Keratinocyte (primary cell): ENCODE data around the gene SDF4. TPM values are rescaled to one million over a fixed set of nuclear protein-coding genes. Genes with fewer than 3 reads are reported as not detected.

Experiments
- DNase-seq: peaks from one replicate; pipeline ENCODE4 v3.0.0-alpha.2; 2011; ENCODE audit warnings: low read depth, missing footprints, low spot score
- FAIRE-seq: peaks from 2 replicates; lab custom pipeline; 2011; peaks lifted over from hg19 to GRCh38; lab: Jason Lieb, UNC
- H2AFZ ChIP-seq: 2 replicates; pipeline ENCODE4 v1.6.0; 2012; ENCODE audit warnings: low read length, control low read depth, inconsistent platforms; ENCODE audit not compliant: control insufficient read depth
- H3K27ac ChIP-seq: 2 replicates; pipeline ENCODE4 v1.5.1; 2011; ENCODE audit warnings: low read length; ENCODE audit not compliant: control insufficient read depth, insufficient read depth
- H3K27me3 ChIP-seq: 3 replicates; pipeline ENCODE4 v1.6.0; 2011; ENCODE audit warnings: low read length; ENCODE audit not compliant: control insufficient read depth, insufficient read depth; ENCODE audit errors: extremely low read depth
- H3K36me3 ChIP-seq, 2 experiments: 2 replicates in 1 of 2; 3 replicates in 1 of 2; pipeline ENCODE4 v1.5.1; 2011; ENCODE audit warnings: low read length in 2 of 2, mild to moderate bottlenecking in 1 of 2; ENCODE audit not compliant: control insufficient read depth in 2 of 2, insufficient read depth in 2 of 2; ENCODE audit errors: extremely low read depth in 1 of 2
- H3K4me1 ChIP-seq: 3 replicates; pipeline ENCODE4 v1.5.1; 2011; ENCODE audit warnings: low read length; ENCODE audit not compliant: control insufficient read depth, insufficient read depth; ENCODE audit errors: extremely low read depth
- H3K4me2 ChIP-seq: 3 replicates; pipeline ENCODE4 v1.6.0; 2011; ENCODE audit warnings: low read depth, low read length; ENCODE audit not compliant: control insufficient read depth, insufficient read depth; ENCODE audit errors: extremely low read depth
- H3K4me3 ChIP-seq, 3 experiments: fragments of 200-600 bp in 1 of 3; sonication (generic) in 1 of 3; 2 replicates in 2 of 3; 3 replicates in 1 of 3; pipeline ENCODE4 v1.5.1; 2011 to 2016; ENCODE audit warnings: low read length in 3 of 3, mild to moderate bottlenecking in 3 of 3, control low read depth in 2 of 3, inconsistent platforms in 1 of 3, low read depth in 1 of 3, mixed read lengths in 1 of 3, mixed run types in 1 of 3, moderate library complexity in 1 of 3; ENCODE audit not compliant: control insufficient read depth in 2 of 3, insufficient read depth in 2 of 3; ENCODE audit errors: extremely low read depth in 1 of 3
- H3K79me2 ChIP-seq: 2 replicates; pipeline ENCODE4 v1.6.0; 2012; ENCODE audit warnings: low read length; ENCODE audit not compliant: control insufficient read depth, insufficient read depth
- H3K9ac ChIP-seq: 3 replicates; pipeline ENCODE4 v1.6.0; 2011; ENCODE audit warnings: low read length; ENCODE audit not compliant: control insufficient read depth, insufficient read depth; ENCODE audit errors: extremely low read depth
- H3K9me1 ChIP-seq: 3 replicates; pipeline ENCODE4 v1.6.0; 2011; ENCODE audit warnings: low read length; ENCODE audit not compliant: control insufficient read depth, insufficient read depth; ENCODE audit errors: extremely low read depth
- H3K9me3 ChIP-seq: 2 replicates; pipeline ENCODE4 v1.5.1; 2012; ENCODE audit warnings: low read depth, low read length; ENCODE audit not compliant: control insufficient read depth
- H4K20me1 ChIP-seq: 3 replicates; pipeline ENCODE4 v1.6.0; 2011; ENCODE audit warnings: low read length; ENCODE audit not compliant: control insufficient read depth, insufficient read depth; ENCODE audit errors: extremely low read depth
- EZH2 ChIP-seq: IDR thresholded peaks from one replicate; pipeline ENCODE4 v1.6.1; 2012; ENCODE audit warnings: inconsistent platforms, mild to moderate bottlenecking, low read length, moderate library complexity
- dilution Hi-C: fragments of 300-500 bp; cut with MboI; formaldehyde crosslinking; loops from one replicate; pipeline ENCODE4 v1.7.0; 2020; ENCODE audit warnings: low sequenced_read_pairs; ENCODE audit not compliant: extremely low pct_ligation_motif_present
- polyA plus RNA-seq, 5 experiments: library from polyadenylated mRNA; depleted of rRNA in 3 of 5; stranded (reverse) in 3 of 5; stranded (forward) in 1 of 5; unstranded in 1 of 5; fragments of >200 nt; gene quantifications; 1 replicate in 1 of 5; 2 replicates in 3 of 5; 3 replicates in 1 of 5; pipeline versions ENCODE4 v1.2.1 to v1.2.3, GENCODE V29; 2011 to 2012; ENCODE audit warnings: missing spikeins in 2 of 5, low read depth in 1 of 5, low replicate concordance in 1 of 5
- TF ChIP-seq, protein P1 (sequence below), 3 experiments: IDR thresholded peaks in 1 of 3; conservative IDR thresholded peaks in 1 of 3; optimal IDR thresholded peaks in 1 of 3; 2 replicates in 2 of 3; 3 replicates in 1 of 3; pipeline versions ENCODE3 to v1.5.1; 2011; ENCODE audit warnings: low read length in 3 of 3, mild to moderate bottlenecking in 3 of 3, moderate library complexity in 2 of 3, control low read depth in 1 of 3, inconsistent platforms in 1 of 3; ENCODE audit not compliant: insufficient read depth in 2 of 3; ENCODE audit errors: extremely low read depth in 1 of 3

SDF4 gene
- polyA plus RNA-seq, 1 donor (not counting 4 experiments of a cell fraction or from before 2014, with no cell fraction given), result 66.3 TPM

DNA sequence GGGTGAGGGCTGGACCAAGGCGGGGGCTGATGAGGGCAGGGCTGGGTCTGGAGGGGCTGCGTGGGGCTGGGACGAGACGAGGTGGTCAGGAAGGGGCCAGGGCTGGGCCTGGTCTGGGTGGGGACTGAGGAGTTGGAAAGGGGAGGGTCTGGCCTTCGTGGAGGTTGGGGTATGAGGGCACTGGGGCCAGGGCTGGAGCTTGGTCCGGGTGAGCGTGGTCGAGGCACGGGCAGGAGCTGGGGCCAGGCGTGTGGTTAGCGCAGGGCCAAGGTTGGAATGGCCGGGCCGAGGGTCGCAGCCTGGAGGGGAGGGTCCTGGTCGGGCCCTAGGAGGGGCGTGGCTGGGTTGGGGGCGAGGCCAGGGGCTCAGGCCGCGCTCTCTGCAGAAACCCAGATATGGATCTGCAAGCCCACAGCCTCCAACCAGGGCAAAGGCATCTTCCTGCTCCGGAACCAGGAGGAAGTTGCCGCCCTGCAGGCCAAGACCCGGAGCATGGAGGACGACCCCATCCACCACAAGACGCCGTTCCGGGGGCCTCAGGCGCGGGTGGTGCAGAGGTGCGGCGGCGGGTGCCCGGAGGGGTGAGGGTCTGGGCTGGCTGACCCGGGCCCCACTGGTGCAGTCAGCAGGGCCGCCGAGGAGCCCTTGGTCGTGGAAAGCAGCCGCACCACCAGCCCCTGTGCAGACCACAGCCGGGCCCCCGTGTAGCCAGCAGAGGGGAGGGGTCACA, 49.1 kb downstream of the SDF4 start:
- Histone ChIP-seq H3K27ac (no peak overlapping the region), H3K4me3 (no peak overlapping the region), H3K27me3 (peaks cover 7% of the 10 kb centered on the region), H3K36me3 (no peaks in the 10 kb centered on the region), H3K9ac (no peak overlapping the region), H3K79me2 (no peaks in the 10 kb centered on the region), H4K20me1 (no peaks in the 10 kb centered on the region), H3K9me1 (no peaks in the 10 kb centered on the region), H3K4me1 (no peaks in the 10 kb centered on the region), H3K9me3 (no peaks in the 10 kb centered on the region), H2AFZ (no peak overlapping the region), H3K4me2 (no peak overlapping the region)
- no peak for DNase-seq
- no peak for TF ChIP-seq EZH2
- TF ChIP-seq, protein P1, sequence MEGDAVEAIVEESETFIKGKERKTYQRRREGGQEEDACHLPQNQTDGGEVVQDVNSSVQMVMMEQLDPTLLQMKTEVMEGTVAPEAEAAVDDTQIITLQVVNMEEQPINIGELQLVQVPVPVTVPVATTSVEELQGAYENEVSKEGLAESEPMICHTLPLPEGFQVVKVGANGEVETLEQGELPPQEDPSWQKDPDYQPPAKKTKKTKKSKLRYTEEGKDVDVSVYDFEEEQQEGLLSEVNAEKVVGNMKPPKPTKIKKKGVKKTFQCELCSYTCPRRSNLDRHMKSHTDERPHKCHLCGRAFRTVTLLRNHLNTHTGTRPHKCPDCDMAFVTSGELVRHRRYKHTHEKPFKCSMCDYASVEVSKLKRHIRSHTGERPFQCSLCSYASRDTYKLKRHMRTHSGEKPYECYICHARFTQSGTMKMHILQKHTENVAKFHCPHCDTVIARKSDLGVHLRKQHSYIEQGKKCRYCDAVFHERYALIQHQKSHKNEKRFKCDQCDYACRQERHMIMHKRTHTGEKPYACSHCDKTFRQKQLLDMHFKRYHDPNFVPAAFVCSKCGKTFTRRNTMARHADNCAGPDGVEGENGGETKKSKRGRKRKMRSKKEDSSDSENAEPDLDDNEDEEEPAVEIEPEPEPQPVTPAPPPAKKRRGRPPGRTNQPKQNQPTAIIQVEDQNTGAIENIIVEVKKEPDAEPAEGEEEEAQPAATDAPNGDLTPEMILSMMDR (optimal IDR thresholded peaks at IDR 0.05 in 1 of 3, IDR thresholded peaks at IDR 0.05 in 1 of 3, conservative IDR thresholded peaks at IDR 0.05 in 1 of 3; ENCODE audit: extremely low read depth in 1 of 3, insufficient read depth in 2 of 3, low read length in 3 of 3), result no peak
- FAIRE-seq, result no peak
- dilution Hi-C loops, result no loop called here

DNA sequence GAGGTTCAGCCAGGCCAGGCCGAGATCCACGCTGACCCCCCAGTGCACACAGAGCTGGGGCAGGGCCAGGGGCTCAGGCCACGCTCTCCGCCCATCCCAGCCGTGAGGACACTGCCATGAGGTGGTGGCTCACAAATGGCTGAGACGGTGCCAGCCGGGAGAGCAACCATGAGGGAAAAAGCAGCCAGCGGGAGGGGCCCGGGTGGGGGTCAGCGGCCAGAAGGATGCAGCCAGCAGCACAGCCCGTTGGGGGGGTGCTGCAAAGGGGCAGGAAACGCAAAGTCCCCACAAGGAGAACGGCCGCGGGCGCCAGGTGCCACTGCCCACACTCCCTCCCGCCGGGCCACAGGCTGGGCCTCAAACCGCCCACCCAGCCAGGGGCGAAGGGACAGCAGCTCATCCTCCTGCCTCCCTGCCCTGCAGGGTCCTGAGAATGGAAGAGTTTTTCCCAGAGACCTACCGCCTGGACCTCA, 49.8 kb downstream of the SDF4 start:
- TF ChIP-seq, protein P1 (optimal IDR thresholded peaks at IDR 0.05 in 1 of 3, IDR thresholded peaks at IDR 0.05 in 1 of 3, conservative IDR thresholded peaks at IDR 0.05 in 1 of 3; ENCODE audit: extremely low read depth in 1 of 3, insufficient read depth in 2 of 3, low read length in 3 of 3), result no peak
- no peak for TF ChIP-seq EZH2
- Histone ChIP-seq H3K9me3 (no peaks in the 10 kb centered on the region), H3K27ac (no peak overlapping the region), H3K27me3 (peaks cover 7% of the 10 kb centered on the region), H3K4me3 (no peak overlapping the region), H3K79me2 (no peaks in the 10 kb centered on the region), H2AFZ (no peak overlapping the region), H3K9ac (no peak overlapping the region), H3K4me1 (no peaks in the 10 kb centered on the region), H4K20me1 (no peaks in the 10 kb centered on the region), H3K4me2 (no peak overlapping the region), H3K36me3 (no peaks in the 10 kb centered on the region), H3K9me1 (no peaks in the 10 kb centered on the region)
- no peak for DNase-seq
- dilution Hi-C loops, result no loop called here
- no peak for FAIRE-seq
